Stimulated activated CD8-positive, alpha-beta memory T cell treated with anti-CD3 and anti-CD28 coated beads, Interleukin-4, amount 100 ng/mL, for 48 hours (primary cell): ENCODE data around the gene ARID5B.

Experiments used
- DNase-seq: peaks from one replicate; pipeline ENCODE4 v3.0.0-alpha.2; 2020

The ARID5B gene

DNA sequence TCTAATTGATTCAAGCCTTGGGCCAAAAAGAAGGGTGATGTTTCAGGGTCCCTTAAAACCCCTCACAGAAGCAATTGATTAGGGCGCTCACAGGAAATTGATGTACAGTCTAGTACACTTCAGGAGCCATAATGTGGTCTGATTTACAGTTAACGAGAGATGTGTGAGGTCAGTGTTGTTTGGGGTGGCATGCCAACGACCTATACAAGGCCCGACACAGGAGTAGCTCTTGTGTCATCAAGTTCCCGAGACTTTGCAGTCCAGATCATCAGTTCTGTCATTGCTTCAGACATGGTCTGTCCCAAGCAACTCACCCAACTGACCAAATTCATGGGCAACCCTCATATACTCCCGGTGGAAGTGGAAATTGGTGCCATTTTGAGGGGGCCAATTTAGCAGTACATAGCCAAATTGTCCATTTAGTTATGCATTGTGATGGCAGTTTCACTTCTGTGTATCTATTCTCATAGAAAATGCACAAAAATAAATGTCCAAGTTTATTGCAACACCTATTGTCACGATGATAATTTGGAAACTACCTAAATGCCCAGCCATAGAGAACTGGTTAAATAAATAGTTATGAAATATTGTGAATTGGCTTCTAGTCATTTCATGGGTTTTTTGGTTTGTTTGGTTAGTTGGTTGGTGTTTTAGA lies 18.0 kb upstream of the ARID5B start:
- no peak for DNase-seq

- no peak for DNase-seq
Measured at GRCh38 chr10:61887772-61888171, 13.7 kb upstream of the ARID5B start.

GRCh38 chr10:61888744-61889143 lies 12.8 kb upstream of the ARID5B start:
- DNase-seq, result no peak

DNA sequence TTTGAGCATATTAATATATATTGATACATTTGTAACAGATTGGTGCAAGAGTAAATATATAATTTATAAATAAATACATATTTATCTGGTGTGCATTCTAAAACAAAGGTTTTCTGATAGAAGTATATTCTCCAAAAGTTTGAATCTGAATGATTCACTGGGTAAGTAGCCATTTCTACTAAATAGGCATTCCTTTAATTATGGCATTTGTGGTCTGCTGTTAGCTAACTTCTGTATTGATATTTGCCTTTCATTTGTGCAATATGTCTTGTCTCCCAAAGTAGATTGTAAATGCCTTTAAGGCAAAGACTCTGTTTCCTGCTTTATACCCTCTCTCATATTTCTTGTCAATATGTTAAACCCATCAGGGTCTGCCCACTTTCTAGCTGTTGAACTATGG lies 11.1 kb upstream of the ARID5B start:
- DNase-seq, result no peak

- no peak for DNase-seq
Measured at GRCh38 chr10:61890881-61891409, 10.6 kb upstream of the ARID5B start.

- DNase-seq, result no peak
Measured at GRCh38 chr10:61891906-61892585, 9.5 kb upstream of the ARID5B start.

GRCh38 chr10:61892961-61893360 lies 8.5 kb upstream of the ARID5B start:
- no peak for DNase-seq

GRCh38 chr10:61894133-61894532 lies 7.4 kb upstream of the ARID5B start:
- DNase-seq, result peak; percentile 38

DNA sequence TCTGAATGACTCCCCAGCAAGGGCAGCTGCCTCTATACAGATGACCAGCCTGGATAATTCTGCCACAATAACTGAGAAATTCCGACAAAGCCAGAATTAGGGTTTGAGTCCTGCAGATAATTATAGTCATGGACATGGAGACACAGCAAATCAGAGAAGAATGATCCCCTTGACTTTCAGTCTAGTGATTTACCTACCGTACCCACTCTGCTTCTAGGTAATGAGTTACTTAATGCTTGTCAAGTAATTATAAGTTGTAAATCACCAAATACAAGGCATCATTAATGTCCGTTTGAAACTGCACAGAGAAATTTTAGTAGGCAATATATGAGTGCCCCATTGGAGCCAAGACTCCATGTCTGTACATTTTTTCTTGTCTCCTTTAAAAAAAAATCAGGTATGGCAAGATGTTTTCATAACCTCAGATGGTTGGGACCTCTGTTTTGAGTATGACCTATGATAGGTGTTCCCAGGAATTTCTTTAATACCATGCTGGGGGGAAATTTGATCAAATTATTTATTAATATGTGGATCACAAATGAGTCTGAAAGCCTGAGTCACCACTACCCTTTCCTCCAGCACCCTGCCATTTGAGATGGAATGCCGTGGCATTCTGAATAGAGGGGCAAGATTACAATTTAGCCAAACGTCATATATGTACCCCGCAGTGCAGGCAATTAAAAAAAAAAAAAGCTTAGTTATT lies 5.5 kb upstream of the ARID5B start:
- DNase-seq, result no peak

DNA sequence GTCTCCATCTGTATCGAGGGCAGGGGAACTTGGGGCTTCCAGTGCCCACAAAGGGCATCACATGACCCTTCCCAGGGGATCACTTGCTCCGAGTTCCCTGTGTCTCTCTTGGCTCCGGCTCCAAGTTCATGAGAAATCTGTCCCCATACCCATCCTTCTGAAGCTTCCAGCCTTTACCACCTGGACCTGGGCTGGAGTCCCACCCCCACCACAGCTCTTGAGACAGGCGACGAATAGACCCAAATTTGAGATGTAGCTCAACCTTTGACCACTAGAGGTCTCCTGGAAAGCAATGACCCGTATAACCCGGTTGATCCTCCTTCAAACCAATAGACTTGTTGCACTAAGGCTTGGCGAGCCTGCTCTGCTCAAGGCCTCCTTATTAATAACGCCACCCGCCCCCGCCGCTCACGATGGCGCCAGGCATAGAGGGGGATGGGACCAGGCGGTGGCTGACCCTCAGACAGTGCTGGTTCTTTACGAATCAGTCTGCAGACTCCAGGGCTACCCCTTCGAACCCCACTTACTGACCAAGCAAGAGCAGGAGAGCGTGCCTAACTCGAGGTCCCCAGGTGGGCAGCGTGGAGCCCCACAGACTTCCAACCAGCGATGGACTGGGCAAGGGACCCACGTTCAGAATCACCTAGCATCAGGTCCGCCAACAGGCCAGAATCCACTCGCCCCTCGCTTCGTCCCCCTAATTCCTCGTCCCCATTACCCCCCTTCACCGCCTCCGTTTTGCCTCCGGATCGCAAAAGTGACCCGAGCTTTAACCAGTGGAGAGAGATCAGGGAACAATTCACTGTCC lies 4.4 kb upstream of the ARID5B start:
- peak; percentile 62 for DNase-seq

DNA sequence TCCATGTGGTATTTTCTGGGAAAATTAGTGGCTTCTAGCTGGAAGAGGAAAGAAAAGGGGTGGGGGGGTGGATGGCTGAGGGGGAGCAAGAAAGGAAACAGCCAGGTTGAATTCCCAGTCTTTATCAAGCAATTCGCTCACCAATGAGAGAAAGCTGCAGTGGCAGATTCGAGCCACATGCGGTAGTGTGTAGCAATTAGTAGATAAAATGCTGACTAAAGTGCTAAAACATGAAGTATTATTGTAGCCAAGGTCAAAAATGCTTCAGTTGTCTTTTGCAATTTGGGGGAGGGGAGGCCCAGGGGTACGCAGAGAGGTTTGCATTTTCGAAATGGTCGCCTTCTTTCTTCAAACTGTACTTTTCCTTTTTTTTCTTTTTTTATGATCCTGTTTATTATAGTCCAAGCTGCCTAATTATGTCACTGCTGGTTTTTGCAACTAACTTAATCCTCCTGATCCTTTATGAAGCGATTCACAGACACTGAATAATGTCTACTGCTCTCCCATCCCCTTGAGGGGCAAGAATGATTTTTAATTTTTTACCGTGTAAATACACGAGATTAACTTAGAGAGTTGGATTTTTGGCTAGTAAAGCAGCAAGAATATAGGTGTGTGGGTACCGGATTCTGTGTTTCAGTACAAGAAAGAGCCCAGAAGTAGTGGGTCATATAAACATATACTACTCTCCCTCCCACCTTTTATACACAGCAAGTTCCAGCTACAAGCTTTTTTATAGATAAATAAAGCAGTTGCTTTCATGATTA lies 3.6 kb upstream of the ARID5B start:
- no peak for DNase-seq

DNA sequence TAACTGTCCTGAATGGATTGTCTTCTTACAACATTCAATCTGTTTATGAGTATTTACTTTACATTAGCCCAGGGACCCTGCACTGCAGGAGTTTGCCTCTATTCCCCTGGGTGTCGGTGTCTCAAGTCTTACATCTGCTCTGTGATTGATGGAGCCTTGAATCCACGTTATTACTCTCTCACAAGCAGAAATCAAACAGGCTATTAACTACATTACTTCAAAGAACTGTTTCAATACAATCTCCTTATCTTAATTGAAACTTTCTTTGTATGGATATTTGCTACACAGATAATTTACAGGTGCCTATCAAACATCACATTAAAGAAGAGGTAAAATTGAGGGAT lies 3.1 kb upstream of the ARID5B start:
- no peak for DNase-seq

- no peak for DNase-seq
Measured at GRCh38 chr10:61899069-61899531, 2.4 kb upstream of the ARID5B start.

DNA sequence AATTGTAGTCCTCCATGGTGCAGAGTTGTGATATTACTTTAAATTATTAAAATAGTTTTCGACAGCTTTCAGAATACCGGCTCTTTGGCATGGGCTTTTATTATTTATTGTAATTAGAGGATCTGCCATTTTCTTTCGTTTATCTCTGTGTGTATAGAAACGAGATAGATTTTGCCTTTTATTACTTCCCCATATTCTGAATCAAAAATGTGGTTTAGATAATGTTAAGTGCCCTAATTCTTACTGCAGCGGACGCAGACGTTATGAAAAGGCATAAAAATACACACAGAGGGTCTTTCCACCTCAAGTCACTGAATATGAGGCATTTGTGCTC lies 1.9 kb upstream of the ARID5B start:
- no peak for DNase-seq

DNA sequence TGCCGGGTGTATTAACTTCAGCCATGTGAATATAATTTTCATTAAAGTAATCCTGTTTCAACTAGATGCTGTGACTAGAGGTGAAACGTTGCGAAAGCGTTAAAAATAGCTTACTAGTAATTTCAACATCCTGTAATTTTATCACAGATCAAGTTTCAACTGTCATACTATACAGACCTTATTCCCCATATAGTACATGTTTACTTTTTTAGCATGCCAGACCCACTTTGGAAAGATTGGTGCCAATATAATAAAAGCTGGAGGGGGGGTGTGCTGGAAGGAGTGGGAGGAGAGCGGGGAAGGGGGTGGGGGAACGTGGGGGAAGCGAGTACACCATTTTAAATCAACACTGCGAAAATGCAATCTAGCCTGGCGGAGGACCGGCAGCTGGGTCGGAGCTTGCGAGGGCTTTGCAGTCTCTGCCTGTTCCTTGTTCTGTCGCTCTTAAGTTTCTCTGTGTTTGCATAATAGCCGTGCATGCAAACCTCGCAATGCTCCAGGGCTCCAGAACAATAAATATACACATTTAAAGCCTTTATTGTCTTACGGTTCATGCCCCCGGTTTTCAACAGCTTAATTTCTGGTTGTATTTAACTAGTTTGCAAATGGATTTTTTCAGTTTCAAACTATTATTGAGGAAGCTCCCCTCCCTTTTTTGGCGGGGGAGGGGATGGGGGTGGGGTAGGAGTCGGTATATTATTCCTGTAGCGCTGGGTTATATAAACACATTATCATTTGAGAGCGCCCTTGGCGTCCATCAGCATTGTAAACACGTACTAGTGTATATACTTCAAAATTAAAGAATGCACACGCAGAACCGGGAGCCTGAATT lies 1.3 kb upstream of the ARID5B start:
- DNase-seq, result peak; percentile 65

DNA sequence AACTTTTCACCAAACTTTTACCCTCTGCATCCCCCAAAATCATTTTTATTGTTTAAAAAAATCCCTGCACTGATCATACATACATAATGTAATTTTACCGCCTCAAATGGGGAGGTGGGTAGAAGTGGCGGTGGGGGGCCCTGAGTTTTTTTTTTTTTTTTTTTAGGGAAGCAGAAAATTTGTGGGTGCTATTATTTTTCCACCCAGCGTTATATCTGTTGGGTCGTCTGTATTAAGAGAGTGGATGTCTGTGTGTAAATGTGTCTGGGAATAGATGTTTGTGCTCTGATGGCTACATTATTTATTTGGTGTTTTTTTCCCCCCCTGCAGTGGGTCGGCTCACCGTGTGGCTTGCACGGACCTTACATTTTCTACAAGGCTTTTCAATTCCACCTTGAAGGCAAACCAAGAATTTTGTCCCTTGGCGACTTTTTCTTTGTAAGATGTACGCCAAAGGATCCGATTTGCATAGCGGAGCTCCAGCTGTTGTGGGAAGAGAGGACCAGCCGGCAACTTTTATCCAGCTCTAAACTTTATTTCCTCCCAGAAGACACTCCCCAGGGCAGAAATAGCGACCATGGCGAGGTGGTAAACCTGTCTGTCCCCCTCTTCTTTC lies 438 bp downstream of the ARID5B start:
- peak; percentile 34 for DNase-seq

DNA sequence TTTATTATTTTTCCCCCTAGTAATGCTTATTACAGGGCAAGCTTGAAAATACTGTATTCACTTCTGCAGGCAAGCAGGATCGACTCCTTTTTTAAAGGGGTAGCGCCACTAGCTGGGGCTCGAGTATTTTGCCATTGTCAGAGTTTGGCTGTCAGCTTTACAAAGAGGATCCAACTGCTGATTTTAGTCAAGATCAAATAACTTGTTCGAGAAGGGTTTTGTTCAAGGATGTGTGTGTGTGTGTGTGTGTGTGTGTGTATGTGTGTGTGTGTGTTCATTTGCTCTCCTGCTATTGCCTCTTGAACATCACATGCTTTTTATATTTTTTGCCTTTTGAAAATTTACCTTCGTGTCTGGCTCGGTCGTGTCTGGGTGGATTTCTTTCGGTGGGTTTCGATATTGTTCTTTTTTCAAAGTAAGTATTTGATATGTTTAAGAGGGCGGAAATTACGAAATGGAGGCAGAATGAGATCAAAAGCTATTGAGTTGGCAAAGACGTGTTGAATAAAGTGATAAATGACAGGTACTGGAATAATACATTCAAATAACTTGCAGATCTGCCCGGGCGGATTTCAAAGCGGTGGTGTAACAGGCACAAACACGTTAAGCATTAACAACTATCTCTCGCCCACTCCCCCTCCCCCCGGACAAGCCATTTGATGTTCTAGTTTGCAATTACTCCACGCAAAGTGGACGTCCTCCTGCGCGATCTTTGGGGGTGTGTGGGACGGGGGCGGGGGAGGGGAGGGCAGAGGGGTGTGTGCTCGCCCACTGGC lies 1.1 kb downstream of the ARID5B start:
- DNase-seq, result peak; percentile 73

DNA sequence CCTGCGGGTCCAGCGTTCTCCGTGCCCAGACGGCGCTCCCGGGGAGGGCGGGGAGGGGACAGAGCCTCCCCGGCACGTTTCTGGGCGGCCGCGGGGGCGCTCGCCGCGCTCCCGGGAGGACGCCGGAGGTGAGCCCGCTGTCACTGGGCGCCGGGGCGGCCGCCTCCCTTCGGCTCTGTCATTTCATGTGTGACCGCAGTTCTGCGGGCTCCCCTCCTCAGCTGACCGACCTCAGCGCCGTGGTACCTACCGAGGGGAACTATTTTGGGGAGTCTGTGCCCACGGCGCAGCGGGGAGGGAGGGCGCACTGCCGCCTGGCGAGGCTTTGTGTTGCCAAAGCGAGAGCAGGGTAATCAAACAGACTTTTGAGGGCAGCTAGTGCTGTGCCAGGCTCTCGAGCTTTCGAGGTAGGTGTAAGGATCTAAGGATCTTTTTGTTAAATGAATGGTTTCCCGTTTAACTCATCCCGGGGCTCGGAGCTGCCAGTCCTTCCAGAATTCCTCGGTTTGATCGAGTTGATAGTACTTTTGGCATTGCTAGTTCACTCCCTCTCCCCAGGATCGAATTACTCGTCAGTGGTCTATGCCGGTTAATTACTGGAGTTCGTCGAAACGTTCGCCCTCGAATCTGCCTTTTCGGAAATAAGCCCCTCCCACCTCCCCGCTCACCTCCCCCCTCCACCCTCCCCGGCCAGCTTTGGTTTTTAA lies 1.9 kb downstream of the ARID5B start:
- peak; percentile 84 for DNase-seq

- no peak for DNase-seq
Measured at GRCh38 chr10:61903928-61904344, 2.4 kb downstream of the ARID5B start.
